GM19452 (cell line): Measurements from ENCODE around the gene RNF182.

Experiments
- ATAC-seq: cut with Tn5 transposase; IDR thresholded peaks from one replicate; pipeline ENCODE4 v1.9.1; 2021; ENCODE audit not compliant: unreplicated experiment

The RNF182 gene

GRCh38 chr6:14028631-14029030, 103.9 kb downstream of the RNF182 start:
- ATAC-seq: no peak

- ATAC-seq: no peak
Observed at GRCh38 chr6:14029605-14030004, 104.9 kb downstream of the RNF182 start.
